Left hindlimb (tissue), 1 donor: ENCODE measurements around the gene UBE2C.
"Not testable (repeated sequence)": the region's sequence is repeated elsewhere in the genome, so short reads cannot be mapped to it uniquely, and the experiment has no call there.

Source experiments
- DNase-seq: peaks from one replicate; pipeline ENCODE4 v3.0.0-alpha.2; 2018

Gene UBE2C

GRCh38 chr20:45812157-45813005 lies at the start of gene UBE2C:
TSS of gene UBE2C (plus strand) at chr20:45812644. CDS start at chr20:45812696, 52 bp downstream.
- peak; percentile 99 for DNase-seq

GRCh38 chr20:45764618-45765282 lies 47.7 kb upstream of the UBE2C start:
- DNase-seq = not testable (repeated sequence)

- no peak for DNase-seq
These were observed 47.1 kb upstream of the UBE2C start for GRCh38 chr20:45765307-45765875.

GRCh38 chr20:45765980-45766379 lies 46.5 kb upstream of the UBE2C start:
- DNase-seq = no peak

GRCh38 chr20:45768479-45768878 lies 44.0 kb upstream of the UBE2C start:
- no peak for DNase-seq

GRCh38 chr20:45771182-45771759 lies 41.2 kb upstream of the UBE2C start:
- DNase-seq = peak; percentile 77

- DNase-seq = no peak
These were observed 39.8 kb upstream of the UBE2C start for GRCh38 chr20:45772693-45773092.

- DNase-seq = no peak
These were observed 37.5 kb upstream of the UBE2C start for GRCh38 chr20:45774945-45775344.

- no peak for DNase-seq
These were observed 37.0 kb upstream of the UBE2C start for GRCh38 chr20:45775411-45775810.

- no peak for DNase-seq
These were observed 35.5 kb upstream of the UBE2C start for GRCh38 chr20:45776931-45777330.

GRCh38 chr20:45779011-45779915 lies 33.2 kb upstream of the UBE2C start:
- DNase-seq = peak; percentile 92

GRCh38 chr20:45780159-45780558 lies 32.3 kb upstream of the UBE2C start:
- DNase-seq = no peak

GRCh38 chr20:45781391-45781931 lies 31.0 kb upstream of the UBE2C start:
- DNase-seq = no peak

- DNase-seq = no peak
These were observed 29.6 kb upstream of the UBE2C start for GRCh38 chr20:45782890-45783289.

- DNase-seq = peak; percentile 54
These were observed 28.7 kb upstream of the UBE2C start for GRCh38 chr20:45783656-45784294.

- DNase-seq = no peak
These were observed 24.1 kb upstream of the UBE2C start for GRCh38 chr20:45788351-45788750.

- DNase-seq = no peak
These were observed 19.9 kb upstream of the UBE2C start for GRCh38 chr20:45792317-45793118.

- DNase-seq = no peak
These were observed 15.9 kb upstream of the UBE2C start for GRCh38 chr20:45796337-45797065.

GRCh38 chr20:45797510-45797909 lies 14.9 kb upstream of the UBE2C start:
- not testable (repeated sequence) for DNase-seq

GRCh38 chr20:45797955-45798354 lies 14.5 kb upstream of the UBE2C start:
- DNase-seq = not testable (repeated sequence)
